Measurements from ENCODE around the gene PASD1.

- TF ChIP-seq CTCF (IDR thresholded peaks at IDR 0.05 in 2 of 3, conservative IDR thresholded peaks at IDR 0.05 in 1 of 3; ENCODE audit: control insufficient read depth in 2 of 3, extremely low read depth in 1 of 3, insufficient read depth in 1 of 3, low read depth in 3 of 3, low read length in 3 of 3): no peak
- no peak for TF ChIP-seq TCF12 (IDR thresholded peaks at IDR 0.05; ENCODE audit: low read depth, low read length)
- TF ChIP-seq PRDM15 (CRISPR knock-in tag; IDR thresholded peaks at IDR 0.05): no peak
- TF ChIP-seq SIX5 (IDR thresholded peaks at IDR 0.05; ENCODE audit: low read depth, low read length, severe bottlenecking): no peak
- no peak for TF ChIP-seq NFYA (IDR thresholded peaks at IDR 0.05; ENCODE audit: borderline replicate concordance, low read depth, low read length)
- TF ChIP-seq CHD2 (IDR thresholded peaks at IDR 0.05; ENCODE audit: borderline replicate concordance, low read depth, low read length): no peak
- no peak for TF ChIP-seq EZH2 (IDR thresholded peaks at IDR 0.05; ENCODE audit: borderline replicate concordance, control insufficient read depth, low read depth, low read length)
- no peak for TF ChIP-seq ELK1 (IDR thresholded peaks at IDR 0.05; ENCODE audit: low read depth, low read length)
- TF ChIP-seq JUNB (IDR thresholded peaks at IDR 0.05): no peak
- no peak for TF ChIP-seq POLR2A (IDR thresholded peaks at IDR 0.05; ENCODE audit: low read depth, low read length)
- no peak for TF ChIP-seq SIN3A (IDR thresholded peaks at IDR 0.05; ENCODE audit: low read depth, low read length)
- no peak for TF ChIP-seq SREBF2 (IDR thresholded peaks at IDR 0.05; ENCODE audit: low read length)
- TF ChIP-seq PBX3 (IDR thresholded peaks at IDR 0.05; ENCODE audit: insufficient replicate concordance, low read depth, low read length): no peak
- no peak for TF ChIP-seq CREB1 (IDR thresholded peaks at IDR 0.05; ENCODE audit: low read depth)
These were observed 10.7 kb upstream of the PASD1 start for GRCh38 chrX:151552743-151553142.
